DND-41 (cell line): ENCODE data around the gene CRYGC.

Source experiments
- EZH2 ChIP-seq: IDR thresholded peaks from 3 replicates; pipeline ENCODE4 v1.6.1; 2012; ENCODE audit warnings: borderline replicate concordance, low read depth, mild to moderate bottlenecking, moderate library complexity, low read length, inconsistent platforms; ENCODE audit not compliant: severe bottlenecking
- TF ChIP-seq, protein P1 (sequence below): IDR thresholded peaks from 2 replicates; pipeline ENCODE4 v1.5.1; 2012; ENCODE audit warnings: borderline replicate concordance, low read length, moderate library complexity, mild to moderate bottlenecking; ENCODE audit not compliant: poor library complexity, severe bottlenecking; ENCODE audit errors: extremely low read depth

DNA sequence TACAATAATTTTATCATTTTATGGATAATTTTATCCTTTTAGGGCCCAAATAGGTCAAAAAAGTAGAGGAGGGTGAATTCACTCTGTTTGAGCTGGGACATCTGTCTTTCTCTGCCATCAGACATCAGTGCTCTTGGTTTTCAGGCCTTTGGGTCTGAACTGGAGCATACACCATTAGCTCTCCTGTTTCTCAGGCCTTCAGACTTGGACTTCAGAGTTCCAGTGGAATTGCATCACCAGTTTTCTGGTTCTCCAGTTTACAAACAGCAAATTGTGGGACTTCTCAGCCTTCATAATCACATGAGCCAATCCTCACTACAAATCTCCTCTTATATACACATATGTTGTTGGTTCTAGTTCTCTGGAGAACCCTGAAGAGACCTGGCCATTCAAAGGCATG is 39.2 kb downstream of the CRYGC start:
- TF ChIP-seq, protein P1, sequence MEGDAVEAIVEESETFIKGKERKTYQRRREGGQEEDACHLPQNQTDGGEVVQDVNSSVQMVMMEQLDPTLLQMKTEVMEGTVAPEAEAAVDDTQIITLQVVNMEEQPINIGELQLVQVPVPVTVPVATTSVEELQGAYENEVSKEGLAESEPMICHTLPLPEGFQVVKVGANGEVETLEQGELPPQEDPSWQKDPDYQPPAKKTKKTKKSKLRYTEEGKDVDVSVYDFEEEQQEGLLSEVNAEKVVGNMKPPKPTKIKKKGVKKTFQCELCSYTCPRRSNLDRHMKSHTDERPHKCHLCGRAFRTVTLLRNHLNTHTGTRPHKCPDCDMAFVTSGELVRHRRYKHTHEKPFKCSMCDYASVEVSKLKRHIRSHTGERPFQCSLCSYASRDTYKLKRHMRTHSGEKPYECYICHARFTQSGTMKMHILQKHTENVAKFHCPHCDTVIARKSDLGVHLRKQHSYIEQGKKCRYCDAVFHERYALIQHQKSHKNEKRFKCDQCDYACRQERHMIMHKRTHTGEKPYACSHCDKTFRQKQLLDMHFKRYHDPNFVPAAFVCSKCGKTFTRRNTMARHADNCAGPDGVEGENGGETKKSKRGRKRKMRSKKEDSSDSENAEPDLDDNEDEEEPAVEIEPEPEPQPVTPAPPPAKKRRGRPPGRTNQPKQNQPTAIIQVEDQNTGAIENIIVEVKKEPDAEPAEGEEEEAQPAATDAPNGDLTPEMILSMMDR = no peak
- TF ChIP-seq EZH2 = no peak
